Muscle of back (tissue), 11 donors: ENCODE measurements around the gene CDH6. TPM values are rescaled to one million over a fixed set of nuclear protein-coding genes. Genes with fewer than 3 reads are reported as not detected.

Experiments
- DNase-seq, 3 donors: peaks; one replicate each; pipeline versions ENCODE4 v3.0.0 to v3.0.0-alpha.2; 2013
- polyA plus RNA-seq, 10 donors: library from polyadenylated mRNA; unstranded; fragments of 120-200 nt; gene quantifications; one replicate each; pipeline ENCODE4 v1.2.1, GENCODE V29; 2013; ENCODE audit not compliant: insufficient read length in 10 of 10

CDH6 gene
- polyA plus RNA-seq, 10 donors, result 2.4 to 5.6 (median 4.3) TPM

DNA sequence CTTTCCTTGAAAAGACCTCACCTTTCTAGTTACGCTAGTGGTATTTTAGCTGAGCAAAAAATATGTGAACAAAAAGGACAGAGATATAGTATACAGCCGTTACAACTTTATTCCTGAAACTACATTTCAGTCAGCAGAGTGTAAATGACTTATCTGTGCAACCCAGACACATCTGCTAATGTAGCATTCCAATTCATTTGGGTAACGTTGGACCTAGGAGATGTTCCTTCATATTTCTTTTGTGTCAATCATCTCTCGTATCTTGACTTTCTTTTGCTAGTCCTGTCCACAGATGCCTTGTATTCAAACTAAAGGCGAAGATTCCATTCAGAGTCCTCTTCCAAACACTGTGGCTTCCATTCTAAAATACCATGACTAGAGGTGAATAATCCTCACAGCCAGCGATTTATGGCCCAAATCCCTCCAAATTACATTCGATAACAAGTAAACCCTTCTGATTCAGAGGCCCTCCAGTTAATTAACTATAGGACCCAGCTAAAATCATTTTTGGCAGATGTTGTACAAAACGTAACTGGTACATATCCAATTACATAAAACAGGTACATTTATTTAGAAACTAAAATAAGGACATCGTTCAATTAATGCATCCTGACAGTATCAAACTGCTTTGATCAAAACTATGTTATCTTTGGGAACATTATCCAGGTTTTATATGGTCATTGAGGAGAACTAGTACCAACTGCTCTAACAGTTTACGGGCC is 182.7 kb downstream of the CDH6 start:
- no peak for DNase-seq

DNA sequence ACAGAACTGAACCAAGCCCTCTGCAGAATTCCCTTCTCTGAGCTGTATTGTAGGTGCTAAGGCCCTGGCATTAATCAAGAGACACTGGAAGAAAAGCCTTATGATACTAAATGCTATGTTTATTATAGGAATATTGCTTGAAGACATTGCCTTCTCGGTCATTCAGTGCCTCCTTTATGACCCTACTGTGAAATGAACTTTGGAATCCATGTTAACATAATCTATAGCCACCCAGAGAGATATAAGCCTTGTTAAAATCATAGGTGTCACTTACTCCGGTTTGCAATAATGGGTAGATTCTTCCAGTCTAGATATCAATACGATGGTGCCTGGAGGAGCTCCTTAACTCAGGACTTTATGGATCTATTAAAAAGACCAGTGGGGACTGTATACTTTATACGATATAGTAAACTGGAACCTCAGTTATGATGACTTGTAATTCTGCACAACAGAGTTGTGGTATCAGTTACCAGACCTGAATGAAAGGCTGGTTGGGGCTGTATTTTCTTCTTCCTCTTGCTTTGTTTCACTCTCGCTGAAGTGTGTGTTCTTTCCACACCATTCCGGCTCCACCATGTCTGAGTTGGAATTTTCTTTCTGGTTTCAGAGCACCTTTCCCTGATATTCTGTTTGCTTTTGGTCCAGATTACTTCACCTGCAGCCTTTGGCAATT is 183.9 kb downstream of the CDH6 start:
- DNase-seq, result no peak

DNA sequence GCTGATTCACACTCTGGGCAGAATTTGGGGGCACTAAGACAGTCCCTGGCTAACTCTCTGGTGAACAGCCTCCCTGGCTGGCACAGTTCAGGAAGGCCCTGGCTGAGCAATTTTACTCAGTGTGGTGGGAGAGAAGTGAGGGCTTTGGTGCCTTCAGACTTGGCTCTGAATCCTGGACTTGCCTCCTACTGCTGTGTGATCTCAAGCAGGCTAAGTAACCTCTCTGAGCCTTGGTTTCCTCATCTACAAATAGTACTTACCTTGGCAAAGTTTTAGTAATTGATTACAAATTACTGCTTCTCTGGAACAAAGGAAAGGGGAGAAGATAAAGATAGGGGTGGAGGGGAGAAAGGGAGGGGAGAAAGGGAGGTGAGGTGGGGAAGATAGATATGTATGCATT is 184.7 kb downstream of the CDH6 start:
- no peak for DNase-seq
